HEK293 (cell line): ENCODE measurements around the gene SHROOM3.

Experiments
- BCL11A ChIP-seq: fragments of 450-650 bp; formaldehyde crosslinking; IDR thresholded peaks from 2 replicates; pipeline ENCODE4 v1.5.1; 2016; ENCODE audit warnings: low read depth, missing biosample characterization, missing genetic modification characterization
- BCL11B ChIP-seq: fragments of 450-650 bp; formaldehyde crosslinking; IDR thresholded peaks from 2 replicates; pipeline ENCODE4 v1.5.1; 2016; ENCODE audit warnings: low read depth, missing biosample characterization, missing genetic modification characterization
- CTCF ChIP-seq: fragments of 450-650 bp; formaldehyde crosslinking; IDR thresholded peaks from 2 replicates; pipeline ENCODE4 v1.5.1; 2016; ENCODE audit warnings: missing biosample characterization, missing genetic modification characterization
- MZF1 ChIP-seq: fragments of 450-650 bp; formaldehyde crosslinking; IDR thresholded peaks from 2 replicates; pipeline ENCODE4 v1.5.1; 2017; ENCODE audit warnings: missing biosample characterization, missing genetic modification characterization, borderline replicate concordance
- REST ChIP-seq: fragments of 450-650 bp; formaldehyde crosslinking; IDR thresholded peaks from 2 replicates; pipeline ENCODE4 v1.5.1; 2016; ENCODE audit warnings: missing biosample characterization, missing genetic modification characterization
- SETDB1 ChIP-seq: IDR thresholded peaks from one replicate; pipeline ENCODE4 v1.6.1; 2017; ENCODE audit warnings: mild to moderate bottlenecking, low read length, moderate library complexity, mixed read lengths; ENCODE audit not compliant: insufficient read length
- ZBTB8A ChIP-seq: fragments of 450-650 bp; formaldehyde crosslinking; IDR thresholded peaks from 2 replicates; pipeline ENCODE4 v1.5.1; 2016; ENCODE audit warnings: missing biosample characterization, missing genetic modification characterization
- ZFP37 ChIP-seq: fragments of 450-650 bp; formaldehyde crosslinking; IDR thresholded peaks from 2 replicates; pipeline ENCODE4 v1.5.1; 2016; ENCODE audit warnings: missing biosample characterization, missing genetic modification characterization
- ZNF114 ChIP-seq: fragments of 450-650 bp; formaldehyde crosslinking; IDR thresholded peaks from 2 replicates; pipeline ENCODE4 v1.5.0; 2017; ENCODE audit warnings: missing biosample characterization, missing genetic modification characterization
- ZNF274 ChIP-seq, 2 experiments: fragments of 200-500 bp in 1 of 2; fragments of 450-650 bp in 1 of 2; sonication (Bioruptor generic) in 1 of 2; formaldehyde crosslinking in 1 of 2; IDR thresholded peaks; 2 replicates each; pipeline versions ENCODE4 v1.5.1 to v1.6.1; 2014 to 2016; ENCODE audit warnings: borderline replicate concordance in 1 of 2, inconsistent platforms in 1 of 2, low read length in 1 of 2, missing biosample characterization in 1 of 2, missing genetic modification characterization in 1 of 2
- ZNF354C ChIP-seq: fragments of 450-650 bp; formaldehyde crosslinking; IDR thresholded peaks from 2 replicates; pipeline ENCODE4 v1.5.1; 2016; ENCODE audit warnings: missing biosample characterization, missing genetic modification characterization, low read depth, borderline replicate concordance
- ZNF501 ChIP-seq: fragments of 450-650 bp; formaldehyde crosslinking; IDR thresholded peaks from 2 replicates; pipeline ENCODE4 v1.5.1; 2016; ENCODE audit warnings: missing biosample characterization, missing genetic modification characterization

- TF ChIP-seq ZNF274 (IDR thresholded peaks at IDR 0.05; ENCODE audit: low read length) (no peak), ZNF274 (tag by site-specific recombination; IDR thresholded peaks at IDR 0.05; ENCODE audit: borderline replicate concordance) (no peak), ZNF501 (tag by site-specific recombination) (no peak), ZFP37 (tag by site-specific recombination) (no peak), BCL11A (tag by site-specific recombination) (no peak), CTCF (tag by site-specific recombination) (no peak), SETDB1 (no peak), ZNF354C (no peak), MZF1 (tag by site-specific recombination) (no peak), REST (tag by site-specific recombination) (no peak), ZBTB8A (no peak), ZNF114 (tag by site-specific recombination) (no peak), BCL11B (tag by site-specific recombination) (no peak)
Measured at GRCh38 chr4:76533314-76533713, 98.3 kb downstream of the SHROOM3 start.
